Neuron (in vitro differentiated cells): ENCODE measurements around the gene TRIM31.

Source experiments
- H2AFZ ChIP-seq: one replicate; pipeline ENCODE4 v1.6.1; 2013; ENCODE audit warnings: low read depth, mild to moderate bottlenecking, inconsistent platforms, low read length, moderate library complexity
- H3K27me3 ChIP-seq: one replicate; pipeline ENCODE4 v1.6.1; 2013; ENCODE audit warnings: low read length; ENCODE audit not compliant: insufficient read depth
- H3K36me3 ChIP-seq: one replicate; pipeline ENCODE4 v1.6.1; 2013; ENCODE audit warnings: low read length; ENCODE audit not compliant: insufficient read depth
- H3K4me1 ChIP-seq: one replicate; pipeline ENCODE4 v1.6.1; 2013; ENCODE audit warnings: low read length; ENCODE audit not compliant: insufficient read depth
- H3K4me3 ChIP-seq: 2 replicates; pipeline ENCODE4 v1.5.1; 2013; ENCODE audit warnings: mild to moderate bottlenecking, low read length, moderate library complexity
- H3K9me3 ChIP-seq: one replicate; pipeline ENCODE4 v1.6.1; 2013; ENCODE audit warnings: low read length

TRIM31 gene

DNA sequence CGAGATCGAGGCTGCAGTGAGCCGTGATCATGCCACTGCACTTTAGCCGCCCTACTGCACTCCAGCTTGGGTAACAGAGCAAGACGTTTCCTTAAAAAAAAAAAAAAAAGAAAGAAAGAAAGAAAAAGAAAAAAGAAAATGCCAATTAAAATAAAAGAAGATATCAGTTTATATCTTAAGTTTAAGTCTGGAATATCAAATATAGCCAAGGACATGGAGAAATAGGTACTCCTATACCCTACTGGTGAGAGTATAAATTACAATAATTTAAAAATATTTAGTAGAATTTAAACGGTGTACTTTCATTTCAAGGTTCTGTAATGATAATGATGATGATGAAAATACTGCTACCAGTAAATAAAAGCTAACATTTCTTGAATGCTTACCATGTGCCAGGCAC, 3.8 kb upstream of the TRIM31 start:
- Histone ChIP-seq H3K4me3 (no peak overlapping the region), H3K36me3 (no peaks in the 10 kb centered on the region), H3K27me3 (peaks cover 20% of the 10 kb centered on the region), H2AFZ (no peak overlapping the region), H3K9me3 (no peaks in the 10 kb centered on the region), H3K4me1 (no peaks in the 10 kb centered on the region)

DNA sequence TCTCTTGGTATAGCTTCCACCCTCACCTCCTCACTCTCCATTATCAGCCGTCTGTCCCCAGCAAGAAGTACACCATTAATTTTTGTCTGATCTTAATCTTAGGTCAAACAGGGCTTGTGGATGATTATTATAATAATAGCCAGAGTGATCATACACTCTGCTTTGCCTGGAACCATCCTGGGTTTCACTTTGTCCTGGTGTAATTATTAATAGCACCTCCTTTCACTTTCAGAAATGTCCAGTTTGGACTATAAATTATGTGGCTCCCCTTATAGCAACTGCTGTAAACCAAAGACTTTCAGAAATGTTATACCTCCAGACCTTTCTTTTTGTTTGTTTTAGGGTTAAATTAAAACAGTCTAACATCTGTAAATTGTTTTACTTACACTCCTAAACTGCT, 951 bp upstream of the TRIM31 start:
- H3K4me3 ChIP-seq: no peak overlapping the region
- H3K27me3 ChIP-seq: peaks cover 12% of the 10 kb centered on the region
- H2AFZ ChIP-seq: no peak overlapping the region
- no peaks in the 10 kb centered on the region for H3K4me1 ChIP-seq
- no peaks in the 10 kb centered on the region for H3K36me3 ChIP-seq
- H3K9me3 ChIP-seq: no peaks in the 10 kb centered on the region

DNA sequence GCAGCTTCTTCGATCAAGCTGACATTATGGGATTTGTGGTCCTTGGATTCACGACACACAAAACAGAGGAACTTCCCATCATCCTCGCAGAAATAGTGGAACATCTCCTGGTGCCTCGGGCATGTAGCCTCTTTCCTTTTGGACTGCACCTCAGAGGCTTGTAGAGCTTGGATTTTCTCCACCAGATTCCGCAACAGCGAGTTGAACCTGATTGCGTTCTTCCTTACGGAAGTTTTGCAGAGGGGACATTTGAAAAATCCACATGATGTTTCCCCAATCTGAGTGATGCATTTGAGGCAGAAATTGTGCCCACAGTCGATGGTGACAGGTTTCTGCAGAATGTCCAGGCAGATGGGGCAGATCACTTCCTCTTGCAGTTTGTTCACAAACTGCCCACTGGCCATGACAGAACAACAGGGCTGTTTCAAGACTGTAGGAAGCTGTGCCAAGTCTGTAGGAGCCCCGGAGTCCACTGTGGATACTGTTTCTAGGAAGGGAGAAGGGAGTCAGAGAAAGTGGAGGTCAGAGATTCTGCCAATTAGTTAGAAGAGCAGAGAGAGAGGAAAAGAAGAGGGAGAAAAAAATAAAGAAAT, 392 bp downstream of the TRIM31 start:
- peaks cover 20% of the 10 kb centered on the region for H3K27me3 ChIP-seq
- no peaks in the 10 kb centered on the region for H3K4me1 ChIP-seq
- H3K9me3 ChIP-seq: no peaks in the 10 kb centered on the region
- no peak overlapping the region for H2AFZ ChIP-seq
- H3K4me3 ChIP-seq: no peak overlapping the region
- H3K36me3 ChIP-seq: no peaks in the 10 kb centered on the region

DNA sequence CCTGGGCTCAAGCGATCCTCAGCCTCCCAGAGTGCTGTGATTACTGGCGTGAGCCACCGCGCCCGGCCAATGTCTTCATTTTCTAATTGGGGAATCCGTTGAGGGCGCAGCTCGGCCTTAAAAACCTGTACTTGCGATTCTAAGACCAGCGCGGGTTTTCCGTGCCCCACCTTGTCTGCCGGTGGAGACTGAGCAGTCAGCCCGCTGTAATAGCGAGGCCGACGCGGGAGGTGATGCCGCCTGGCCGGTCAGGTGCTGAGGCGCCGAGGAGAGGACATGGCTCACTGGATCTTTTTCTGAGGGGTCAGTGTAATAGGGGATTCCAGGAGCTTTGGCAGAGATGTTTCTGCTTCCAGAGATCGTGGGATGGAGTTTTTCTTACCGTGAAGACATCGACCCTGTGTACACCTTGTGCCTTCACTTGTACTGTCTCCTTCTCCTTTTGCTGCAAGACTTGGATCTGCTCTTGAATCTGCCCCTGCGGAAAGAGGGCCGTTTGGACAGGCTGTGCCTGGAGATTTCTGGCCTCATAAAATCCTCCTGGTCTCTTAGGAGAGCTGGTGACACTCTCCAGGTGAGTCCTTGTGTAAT, 1.5 kb downstream of the TRIM31 start:
- Histone ChIP-seq H2AFZ (no peak overlapping the region), H3K36me3 (no peaks in the 10 kb centered on the region), H3K27me3 (peaks cover 20% of the 10 kb centered on the region), H3K4me1 (no peaks in the 10 kb centered on the region), H3K4me3 (no peak overlapping the region), H3K9me3 (no peaks in the 10 kb centered on the region)

DNA sequence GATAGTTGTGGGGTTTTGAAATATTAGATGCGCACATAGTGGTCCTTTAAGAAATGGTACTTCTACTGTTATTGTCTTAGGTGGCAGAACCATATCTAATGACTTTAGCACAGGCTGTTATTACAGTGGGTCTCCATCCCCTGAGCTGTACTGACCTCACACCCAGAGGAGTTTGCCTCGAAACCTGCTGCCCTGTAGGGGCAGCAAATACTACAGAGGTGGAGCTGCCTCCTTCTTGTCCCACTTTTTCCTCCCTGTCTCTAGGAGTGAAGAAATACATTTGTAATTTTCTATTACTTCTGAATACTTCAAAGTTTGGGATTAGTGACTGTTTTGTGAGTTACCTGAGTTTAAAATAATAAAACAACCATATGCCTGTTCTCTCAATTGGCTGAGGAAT, 8.2 kb downstream of the TRIM31 start:
- H3K4me3 ChIP-seq: no peak overlapping the region
- no peaks in the 10 kb centered on the region for H3K36me3 ChIP-seq
- peaks cover 66% of the 10 kb centered on the region for H3K27me3 ChIP-seq

DNA sequence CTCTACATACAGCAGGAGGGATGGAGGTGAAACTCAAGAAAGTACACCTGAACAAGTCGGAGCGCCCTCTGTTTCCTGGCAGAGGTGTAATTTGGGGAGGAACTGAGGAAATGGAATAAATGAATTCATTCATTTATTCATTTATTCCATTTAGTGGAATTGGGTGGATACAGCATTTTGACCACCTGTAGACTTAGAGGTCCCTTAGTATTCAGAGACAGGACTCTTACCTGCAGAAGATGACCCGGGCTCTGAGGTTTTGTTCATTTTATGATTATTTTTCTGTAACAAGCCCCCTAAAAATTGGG, 9.1 kb downstream of the TRIM31 start:
- Histone ChIP-seq H3K4me3 (no peak overlapping the region), H3K4me1 (peaks cover 9% of the 10 kb centered on the region), H3K27me3 (peaks cover 73% of the 10 kb centered on the region), H3K9me3 (no peaks in the 10 kb centered on the region), H3K36me3 (no peaks in the 10 kb centered on the region), H2AFZ (no peak overlapping the region)

More for the DNA sequence above, 8.2 kb downstream of the TRIM31 start:
- Histone ChIP-seq H3K4me1 (peaks cover 9% of the 10 kb centered on the region), H3K9me3 (no peaks in the 10 kb centered on the region), H2AFZ (no peak overlapping the region)

DNA sequence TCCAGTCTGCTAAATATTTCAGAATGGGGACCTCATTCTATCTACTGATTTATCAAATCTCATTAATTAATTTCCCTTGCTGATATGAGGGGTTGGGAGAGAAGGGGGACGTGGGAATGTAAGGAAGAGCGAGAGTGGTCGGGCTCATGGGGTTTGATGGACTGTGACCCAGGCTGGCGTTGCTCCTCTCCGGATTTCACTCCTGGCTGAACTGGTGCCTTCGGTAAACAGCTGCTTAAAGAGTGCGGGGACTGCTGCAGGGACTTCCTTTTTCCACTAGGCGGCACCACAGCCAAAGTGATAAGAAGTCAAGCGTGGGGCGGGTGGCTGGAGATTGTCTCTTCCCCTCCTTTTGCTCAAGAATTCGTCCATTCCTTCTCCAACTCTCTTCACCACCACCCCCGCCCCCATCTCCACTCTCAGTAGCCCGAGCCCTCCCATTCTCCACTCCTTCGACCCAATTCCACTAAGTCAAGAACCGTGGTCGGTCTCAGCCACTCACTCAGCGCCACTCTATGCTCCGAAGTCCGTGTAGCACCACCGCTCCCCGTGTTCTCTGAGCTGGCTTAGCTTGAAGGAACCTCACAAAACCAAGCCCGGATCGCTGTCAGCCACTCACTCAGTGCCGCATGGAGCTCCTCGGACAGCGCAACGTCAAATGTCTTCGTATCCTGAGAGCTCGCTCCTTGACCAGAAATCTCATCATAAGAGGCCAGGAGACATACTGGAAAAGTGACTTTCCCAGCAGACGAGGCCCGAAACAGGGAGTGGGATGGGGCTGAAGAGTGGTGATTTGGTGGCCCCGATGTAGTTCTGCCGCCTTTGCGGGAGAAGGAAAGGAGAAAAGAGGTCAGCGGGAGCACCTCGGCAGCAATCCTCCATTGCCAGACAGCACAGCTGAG, 9.7 kb downstream of the TRIM31 start:
- Histone ChIP-seq H3K4me1 (peaks cover 9% of the 10 kb centered on the region), H3K27me3 (peaks cover 76% of the 10 kb centered on the region), H3K4me3 (peak overlapping the region; percentile 27), H3K36me3 (no peaks in the 10 kb centered on the region), H2AFZ (peak overlapping the region; percentile 39), H3K9me3 (no peaks in the 10 kb centered on the region)

DNA sequence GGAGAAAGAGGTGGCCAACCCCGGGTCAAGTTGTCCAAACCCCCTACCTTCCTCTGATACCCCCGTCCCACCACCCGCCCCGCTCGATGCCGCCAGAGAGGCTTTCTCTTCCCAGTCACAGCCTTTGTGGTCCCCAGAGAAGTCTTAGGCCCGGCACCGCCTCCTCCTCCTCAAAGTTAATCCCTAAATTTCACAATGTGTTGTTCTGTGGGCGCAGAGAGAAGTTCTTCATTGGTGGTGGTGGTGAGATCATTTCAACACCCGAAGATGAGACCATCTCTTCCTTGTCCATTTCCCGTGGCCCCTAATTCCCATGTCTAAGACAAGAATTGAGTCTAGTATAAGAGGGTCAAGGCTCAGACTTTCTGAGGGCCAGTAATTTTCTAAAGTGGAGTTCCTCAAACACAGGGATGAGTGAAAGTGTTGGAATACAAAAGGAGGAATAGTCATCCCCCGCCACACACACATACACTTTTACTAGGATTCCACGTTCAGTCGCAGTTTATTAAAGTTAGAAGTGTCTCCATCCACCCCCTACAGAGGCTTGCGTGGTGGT, 10.4 kb downstream of the TRIM31 start:
- Histone ChIP-seq H3K9me3 (no peaks in the 10 kb centered on the region), H3K4me3 (no peak overlapping the region), H3K27me3 (peaks cover 77% of the 10 kb centered on the region), H3K4me1 (peaks cover 9% of the 10 kb centered on the region), H2AFZ (peak overlapping the region; percentile 39), H3K36me3 (no peaks in the 10 kb centered on the region)

DNA sequence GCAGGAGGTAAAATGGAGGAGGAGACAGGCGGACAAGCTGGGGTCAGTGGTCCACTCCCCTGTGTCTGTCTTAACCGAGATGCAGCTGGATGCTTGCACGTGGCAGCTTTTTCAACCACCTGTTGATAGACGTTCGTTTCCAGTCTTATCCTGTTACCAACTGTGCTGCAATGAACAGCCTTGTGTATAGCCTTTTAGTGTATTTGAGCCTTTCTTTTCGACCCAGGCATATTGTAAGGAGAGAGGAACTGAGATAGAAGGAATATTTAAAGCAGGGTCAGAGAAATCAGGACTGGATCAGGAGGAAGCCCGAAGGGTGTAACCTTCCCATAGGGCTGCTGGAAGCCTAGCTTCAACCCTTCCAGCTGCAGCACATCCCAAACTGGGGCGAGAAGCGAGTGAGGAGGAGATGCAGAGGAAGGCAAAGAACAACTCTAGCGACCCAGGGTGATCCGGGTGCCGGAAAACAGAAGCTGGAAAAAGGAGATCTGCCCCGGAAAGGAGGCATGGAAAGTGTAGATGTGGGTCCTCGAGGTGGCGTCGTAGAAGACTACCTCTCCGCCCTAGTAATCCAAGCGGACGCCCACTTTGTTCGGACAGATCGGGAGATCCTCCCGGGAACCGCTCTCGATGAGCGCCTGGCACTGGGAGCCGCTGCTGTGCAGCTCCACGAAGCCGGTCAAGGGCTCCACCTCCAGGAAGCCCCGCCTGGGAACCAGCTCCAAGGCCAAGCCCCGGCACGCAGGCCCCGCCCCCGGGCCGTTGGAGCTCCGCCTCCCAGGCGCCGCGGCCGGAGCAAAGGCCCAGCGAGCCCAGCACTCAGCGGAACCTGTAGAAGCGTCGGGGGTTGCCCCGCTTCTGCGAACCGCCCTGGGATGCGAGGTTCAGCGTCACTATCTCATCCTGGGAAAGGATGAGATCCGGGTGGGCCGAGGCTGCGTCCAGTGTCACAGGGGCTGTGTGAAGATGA, 11.2 kb downstream of the TRIM31 start:
- Histone ChIP-seq H3K27me3 (peaks cover 84% of the 10 kb centered on the region), H3K4me3 (peak overlapping the region; percentile 16), H2AFZ (no peak overlapping the region), H3K4me1 (peaks cover 9% of the 10 kb centered on the region), H3K36me3 (no peaks in the 10 kb centered on the region), H3K9me3 (no peaks in the 10 kb centered on the region)

DNA sequence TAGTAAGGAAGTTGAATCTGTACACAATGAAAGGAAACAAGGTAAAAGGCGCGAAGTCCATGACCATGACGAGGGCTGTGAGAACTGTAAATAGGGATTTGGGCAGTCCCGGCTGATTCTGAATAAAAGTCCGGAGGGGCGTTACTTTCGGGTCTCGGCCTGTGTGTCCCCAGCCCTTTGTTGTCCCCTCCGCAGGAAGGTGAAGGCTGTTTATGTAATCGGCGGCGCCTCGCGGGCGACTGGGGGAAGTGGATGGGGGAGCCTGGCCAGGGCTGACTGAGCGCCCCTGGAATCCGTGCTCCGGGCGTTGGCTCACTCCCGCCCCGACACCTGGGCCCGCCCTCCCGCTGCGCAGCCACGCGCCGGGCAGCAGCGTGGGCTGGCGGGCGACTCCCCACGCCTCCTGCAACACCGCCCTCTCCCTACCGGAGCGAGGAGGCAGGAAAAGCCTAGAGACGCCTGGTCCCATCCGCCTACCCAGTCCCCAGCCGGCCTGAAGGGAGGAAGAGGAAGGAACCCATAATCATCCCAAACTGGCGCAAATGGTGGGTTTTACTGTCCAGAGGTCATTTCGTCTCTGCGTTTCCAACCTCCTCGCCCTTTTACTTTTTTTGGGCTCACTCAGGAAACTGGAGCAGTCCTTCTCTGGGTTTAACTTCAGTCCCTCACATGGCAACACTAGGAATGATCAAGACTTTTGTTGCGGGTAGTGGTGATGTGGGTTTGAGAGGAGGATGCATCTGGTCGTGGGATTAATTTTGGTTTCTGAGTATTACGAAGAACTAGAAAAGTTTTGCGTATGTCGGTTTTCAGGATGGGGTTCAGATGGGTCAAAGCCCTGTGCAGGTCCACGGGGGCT, 12.1 kb downstream of the TRIM31 start:
- Histone ChIP-seq H3K27me3 (peaks cover 81% of the 10 kb centered on the region), H3K9me3 (no peaks in the 10 kb centered on the region), H3K4me1 (peaks cover 9% of the 10 kb centered on the region), H2AFZ (no peak overlapping the region), H3K36me3 (no peaks in the 10 kb centered on the region), H3K4me3 (no peak overlapping the region)

DNA sequence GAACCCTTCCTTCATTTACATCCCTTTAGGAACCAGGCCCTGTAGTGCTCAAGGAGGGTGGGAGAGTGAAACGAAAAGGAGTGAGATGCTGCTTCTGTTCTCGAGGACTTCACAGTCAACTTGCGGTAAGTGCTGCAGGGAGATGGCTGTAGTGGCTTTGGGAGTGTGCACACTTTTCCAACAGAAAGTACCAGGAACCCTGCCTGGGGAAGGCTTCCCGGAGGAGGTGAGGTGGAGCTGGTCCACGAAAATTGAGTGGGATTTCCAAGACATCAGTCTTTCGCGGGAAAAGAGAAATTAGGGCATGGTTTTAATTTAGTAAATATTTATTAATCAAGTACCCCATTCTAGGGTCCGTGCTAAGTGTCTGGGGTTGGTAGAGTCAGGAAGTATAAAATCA, 12.7 kb downstream of the TRIM31 start:
- peaks cover 9% of the 10 kb centered on the region for H3K4me1 ChIP-seq
- H3K9me3 ChIP-seq: no peaks in the 10 kb centered on the region
- H3K4me3 ChIP-seq: no peak overlapping the region
- peaks cover 84% of the 10 kb centered on the region for H3K27me3 ChIP-seq
- no peak overlapping the region for H2AFZ ChIP-seq
- no peaks in the 10 kb centered on the region for H3K36me3 ChIP-seq
